Measurements from ENCODE around the gene PPARG. TPM values are rescaled to one million over a fixed set of nuclear protein-coding genes. Genes with fewer than 3 reads are reported as not detected.

The PPARG gene
- total and polyA plus RNA-seq, 12 donors, result 3.1 to 21.9 (median 6.8) TPM

DNA sequence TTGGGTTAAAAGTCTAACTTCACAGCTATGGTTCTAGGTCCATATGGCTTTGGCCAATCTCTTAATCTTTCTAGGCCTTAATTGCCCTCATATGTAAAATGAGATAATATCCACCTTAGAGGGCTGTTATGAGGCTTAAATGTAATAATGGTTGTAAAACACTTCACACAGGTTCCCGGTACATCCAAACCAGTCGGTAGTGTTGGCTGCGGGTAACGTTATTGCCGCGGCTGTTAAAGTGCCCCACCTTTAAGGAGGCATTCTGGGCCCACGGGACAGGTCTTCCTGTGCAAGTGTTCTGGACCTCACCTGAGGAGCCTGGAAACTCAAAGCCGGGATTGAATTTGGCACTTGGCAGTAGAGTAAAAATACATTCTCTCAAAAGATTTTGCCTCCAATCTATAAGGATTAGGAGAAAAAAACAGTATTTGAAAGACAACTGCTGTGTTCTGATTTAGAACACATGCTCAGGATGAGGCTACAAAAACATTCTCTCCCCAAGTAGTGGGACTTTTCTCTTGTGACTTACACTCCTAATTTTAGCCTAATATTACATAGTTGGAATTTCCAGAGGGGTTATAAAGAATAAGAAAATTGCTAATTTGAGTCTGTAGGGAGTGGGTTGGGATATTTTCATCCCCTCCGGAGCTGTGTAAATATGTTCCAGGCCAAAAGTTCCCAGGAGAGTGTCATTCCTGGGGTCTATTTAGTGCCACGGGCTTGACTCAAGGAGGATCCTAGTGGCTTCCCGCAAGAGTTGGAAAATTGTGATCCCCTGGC is 150.5 kb downstream of the PPARG start:
- intact Hi-C loops (cut with DNase I), result no loop called here
- Histone ChIP-seq H3K4me1 (replicated peaks in 1 of 2) (no peaks in the 10 kb centered on the region), H3K9me3 (replicated peaks in 1 of 3) (no peaks in the 10 kb centered on the region), H3K27me3 (no peaks in the 10 kb centered on the region), H3K27ac (no peak overlapping the region), H3K36me3 (replicated peaks in 1 of 2) (no peaks in the 10 kb centered on the region), H3K4me3 (no peak overlapping the region)
- DNase-seq, result no peak
- no peak for TF ChIP-seq POLR2A (IDR thresholded peaks at IDR 0.05)
- TF ChIP-seq, protein P1, sequence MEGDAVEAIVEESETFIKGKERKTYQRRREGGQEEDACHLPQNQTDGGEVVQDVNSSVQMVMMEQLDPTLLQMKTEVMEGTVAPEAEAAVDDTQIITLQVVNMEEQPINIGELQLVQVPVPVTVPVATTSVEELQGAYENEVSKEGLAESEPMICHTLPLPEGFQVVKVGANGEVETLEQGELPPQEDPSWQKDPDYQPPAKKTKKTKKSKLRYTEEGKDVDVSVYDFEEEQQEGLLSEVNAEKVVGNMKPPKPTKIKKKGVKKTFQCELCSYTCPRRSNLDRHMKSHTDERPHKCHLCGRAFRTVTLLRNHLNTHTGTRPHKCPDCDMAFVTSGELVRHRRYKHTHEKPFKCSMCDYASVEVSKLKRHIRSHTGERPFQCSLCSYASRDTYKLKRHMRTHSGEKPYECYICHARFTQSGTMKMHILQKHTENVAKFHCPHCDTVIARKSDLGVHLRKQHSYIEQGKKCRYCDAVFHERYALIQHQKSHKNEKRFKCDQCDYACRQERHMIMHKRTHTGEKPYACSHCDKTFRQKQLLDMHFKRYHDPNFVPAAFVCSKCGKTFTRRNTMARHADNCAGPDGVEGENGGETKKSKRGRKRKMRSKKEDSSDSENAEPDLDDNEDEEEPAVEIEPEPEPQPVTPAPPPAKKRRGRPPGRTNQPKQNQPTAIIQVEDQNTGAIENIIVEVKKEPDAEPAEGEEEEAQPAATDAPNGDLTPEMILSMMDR (IDR thresholded peaks at IDR 0.05), result no peak
- 79 to 85% (median 83%) methylated on average over 11 of the region's 11 CpGs for WGBS, 4 donors

DNA sequence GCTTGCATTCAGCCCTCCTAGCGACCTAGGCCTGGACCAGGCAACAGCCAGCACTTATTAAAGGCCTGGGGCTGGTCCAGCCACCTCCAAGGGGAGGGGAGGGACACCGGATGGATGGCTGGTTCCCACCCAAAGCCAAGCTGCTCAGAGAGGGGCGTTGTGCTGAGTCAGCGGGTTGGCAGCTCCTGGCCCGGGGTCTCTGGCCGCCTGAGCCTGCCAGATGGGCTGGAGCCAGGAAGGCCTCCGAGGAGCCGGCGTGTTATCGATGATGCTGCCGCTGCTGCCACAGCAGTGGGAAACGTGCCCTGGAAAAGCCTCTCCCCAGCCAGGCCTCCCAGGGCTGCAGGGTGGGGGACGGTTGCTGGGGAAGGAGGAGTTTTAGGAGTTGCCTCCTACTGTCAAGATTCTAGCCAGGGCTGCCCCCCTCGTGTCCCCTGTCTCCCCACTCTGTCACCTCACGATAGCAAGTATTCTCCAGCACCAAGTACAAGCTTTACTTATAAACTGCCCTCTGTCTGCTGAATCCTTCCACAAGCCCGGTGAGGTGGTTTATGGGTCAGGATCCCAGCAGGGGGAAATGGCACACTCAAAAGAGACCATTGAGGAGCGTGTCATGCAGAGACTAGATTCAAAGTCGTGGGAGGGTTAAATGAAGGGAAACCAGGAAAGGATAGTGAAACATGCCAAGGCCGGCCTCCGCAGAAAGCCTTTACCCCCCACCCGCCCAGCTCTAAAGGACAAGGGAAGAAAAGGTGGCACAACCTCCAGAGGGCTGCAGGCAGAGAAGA is 152.3 kb downstream of the PPARG start:
- peak; percentile 20 to 61 (median 25) for DNase-seq
- H3K4me1 ChIP-seq (replicated peaks in 1 of 2), result no peaks in the 10 kb centered on the region
- no peaks in the 10 kb centered on the region for H3K27me3 ChIP-seq
- H3K36me3 ChIP-seq (replicated peaks in 1 of 2), result no peaks in the 10 kb centered on the region
- intact Hi-C loops (cut with DNase I), result no loop called here
- peak overlapping the region in 1 of 5 donors; percentile 10 for H3K27ac ChIP-seq
- WGBS, 4 donors, result 60 to 72% (median 62%) methylated on average over 12 to 21 of the region's 21 CpGs
- H3K9me3 ChIP-seq (replicated peaks in 1 of 3), result no peaks in the 10 kb centered on the region
- TF ChIP-seq, protein P1 (IDR thresholded peaks at IDR 0.05), result no peak
- no peak for TF ChIP-seq POLR2A (IDR thresholded peaks at IDR 0.05)
- H3K4me3 ChIP-seq, result no peak overlapping the region

GRCh38 chr3:12442654-12443501 is 154.0 kb downstream of the PPARG start:
- TF ChIP-seq, protein P1 (IDR thresholded peaks at IDR 0.05), result no peak
- TF ChIP-seq POLR2A (IDR thresholded peaks at IDR 0.05), result no peak
- intact Hi-C loops (cut with DNase I), result no loop called here
- no peak overlapping the region for H3K4me3 ChIP-seq
- no peaks in the 10 kb centered on the region for H3K4me1 ChIP-seq (replicated peaks in 1 of 2)
- 77 to 81% (median 80%) methylated on average over 20 of the region's 20 CpGs for WGBS, 4 donors
- H3K27me3 ChIP-seq, result no peaks in the 10 kb centered on the region
- H3K9me3 ChIP-seq (replicated peaks in 1 of 3), result no peaks in the 10 kb centered on the region
- H3K27ac ChIP-seq, result no peak overlapping the region
- H3K36me3 ChIP-seq (replicated peaks in 1 of 2), result no peaks in the 10 kb centered on the region
- no peak for DNase-seq
